Stimulated activated memory B cell treated with anti-CD40 and anti-IgM and Interleukin-4, amounts not matched to agents 10 μg/mL and 1 μg/mL and 100 μg/mL, for 72 hours (primary cell): ENCODE measurements around the gene FGF6.
"Not testable (repeated sequence)": the region's sequence is repeated elsewhere in the genome, so short reads cannot be mapped to it uniquely, and the experiment has no call there.

Source experiments
- ATAC-seq: fragments of 150-1000 bp; cut with Tn5 transposase; 2 replicates; pipeline ENCODE4 v1.10.0; 2021
- H3K27ac Mint-ChIP-seq: one replicate; pipeline ENCODE4 v1.8.0; 2022; ENCODE audit warnings: mild to moderate bottlenecking, mixed read lengths
- H3K27me3 Mint-ChIP-seq: one replicate; pipeline ENCODE4 v1.8.0; 2022; ENCODE audit warnings: mixed read lengths
- H3K36me3 Mint-ChIP-seq: one replicate; pipeline ENCODE4 v1.8.0; 2022; ENCODE audit warnings: mixed read lengths
- H3K4me1 Mint-ChIP-seq: one replicate; pipeline ENCODE4 v1.8.0; 2022; ENCODE audit warnings: mixed read lengths
- H3K4me3 Mint-ChIP-seq: one replicate; pipeline ENCODE4 v1.8.0; 2022; ENCODE audit warnings: mild to moderate bottlenecking, moderate library complexity, mixed read lengths
- H3K9me3 Mint-ChIP-seq: one replicate; pipeline ENCODE4 v1.8.0; 2022; ENCODE audit warnings: mixed read lengths

FGF6 gene

GRCh38 chr12:4417455-4417854 is 28.2 kb downstream of the FGF6 start:
- H3K4me1 Mint-ChIP-seq, result peaks cover 12% of the 10 kb centered on the region
- peaks cover 55% of the 10 kb centered on the region for H3K27me3 Mint-ChIP-seq
- no peak overlapping the region for H3K4me3 Mint-ChIP-seq
- H3K36me3 Mint-ChIP-seq, result no peaks in the 10 kb centered on the region
- ATAC-seq, result no peak
- H3K27ac Mint-ChIP-seq, result no peak overlapping the region
- H3K9me3 Mint-ChIP-seq, result no peaks in the 10 kb centered on the region

DNA sequence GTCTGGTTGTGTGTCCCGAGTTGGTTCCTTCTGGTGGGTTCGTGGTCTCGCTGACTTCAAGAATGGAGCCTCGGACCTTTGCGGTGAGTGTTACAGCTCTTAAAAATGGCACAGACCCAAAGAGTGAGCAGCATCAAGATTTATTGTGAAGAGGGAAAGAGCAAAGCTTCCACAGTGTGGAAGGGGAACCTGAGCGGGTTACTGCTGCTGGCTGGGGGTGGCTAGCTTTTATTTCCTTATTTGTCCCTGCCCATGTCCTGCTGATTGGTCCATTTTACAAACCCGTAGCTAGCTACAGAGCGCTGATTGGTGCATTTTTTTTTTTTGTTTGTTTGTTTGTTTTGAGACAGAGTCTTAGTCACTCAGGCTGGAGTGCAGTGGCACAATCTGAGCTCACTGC is 29.3 kb downstream of the FGF6 start:
- H3K27me3 Mint-ChIP-seq, result peaks cover 65% of the 10 kb centered on the region
- H3K4me3 Mint-ChIP-seq, result no peak overlapping the region
- ATAC-seq, result no peak
- no peaks in the 10 kb centered on the region for H3K36me3 Mint-ChIP-seq
- no peak overlapping the region for H3K27ac Mint-ChIP-seq
- peaks cover 7% of the 10 kb centered on the region for H3K4me1 Mint-ChIP-seq
- H3K9me3 Mint-ChIP-seq, result no peaks in the 10 kb centered on the region

DNA sequence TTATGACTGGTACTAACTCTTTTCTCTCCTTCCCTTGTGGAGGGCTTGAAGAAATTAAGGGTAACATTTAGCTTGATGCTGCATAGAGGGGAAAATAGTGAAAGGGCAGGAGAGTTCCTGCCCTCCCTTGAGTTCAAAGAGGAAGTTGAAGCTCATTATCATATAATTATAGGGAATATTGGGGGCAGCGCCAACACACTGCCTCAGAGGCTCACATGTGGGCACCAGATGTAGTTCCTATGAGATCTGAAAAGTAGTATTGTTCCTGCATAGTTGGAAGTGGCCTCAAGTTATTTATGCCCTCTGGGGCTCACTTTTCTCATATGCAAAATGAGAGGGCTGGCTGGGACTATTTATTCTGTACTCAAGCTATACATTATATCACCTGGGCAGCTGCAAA is 33.1 kb downstream of the FGF6 start:
- H3K4me3 Mint-ChIP-seq, result no peak overlapping the region
- ATAC-seq, result no peak
- H3K4me1 Mint-ChIP-seq, result peaks cover 6% of the 10 kb centered on the region
- H3K27ac Mint-ChIP-seq, result no peak overlapping the region
- no peaks in the 10 kb centered on the region for H3K36me3 Mint-ChIP-seq
- peaks cover 55% of the 10 kb centered on the region for H3K27me3 Mint-ChIP-seq
- no peaks in the 10 kb centered on the region for H3K9me3 Mint-ChIP-seq

GRCh38 chr12:4412056-4412455 is 33.6 kb downstream of the FGF6 start:
- H3K9me3 Mint-ChIP-seq, result no peaks in the 10 kb centered on the region
- H3K4me3 Mint-ChIP-seq, result no peak overlapping the region
- ATAC-seq, result no peak
- H3K27ac Mint-ChIP-seq, result no peak overlapping the region
- peaks cover 6% of the 10 kb centered on the region for H3K4me1 Mint-ChIP-seq
- peaks cover 51% of the 10 kb centered on the region for H3K27me3 Mint-ChIP-seq
- no peaks in the 10 kb centered on the region for H3K36me3 Mint-ChIP-seq

DNA sequence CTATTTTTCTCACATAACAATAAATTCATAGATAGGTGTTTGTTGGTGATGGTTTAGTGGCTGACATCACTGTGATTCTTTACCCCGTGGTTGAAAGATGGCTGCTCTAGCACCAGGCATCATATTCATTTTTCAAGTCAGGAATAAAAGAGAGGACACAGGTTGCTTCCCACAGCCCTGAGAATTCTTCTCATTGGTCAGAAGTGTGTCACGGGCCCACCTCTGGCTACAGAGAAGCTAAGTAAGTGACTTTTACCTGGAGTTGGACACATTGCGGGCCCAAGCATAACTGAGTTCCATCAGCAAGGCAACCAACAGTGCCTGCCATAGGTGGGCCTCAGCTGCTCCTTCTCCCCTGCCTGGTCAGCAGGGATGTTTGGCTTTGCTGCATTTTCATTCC is 38.5 kb downstream of the FGF6 start:
- Mint-ChIP-seq H3K27ac (no peak overlapping the region), H3K36me3 (no peaks in the 10 kb centered on the region), H3K27me3 (peaks cover 25% of the 10 kb centered on the region), H3K9me3 (no peaks in the 10 kb centered on the region), H3K4me1 (no peaks in the 10 kb centered on the region), H3K4me3 (no peak overlapping the region)
- no peak for ATAC-seq

DNA sequence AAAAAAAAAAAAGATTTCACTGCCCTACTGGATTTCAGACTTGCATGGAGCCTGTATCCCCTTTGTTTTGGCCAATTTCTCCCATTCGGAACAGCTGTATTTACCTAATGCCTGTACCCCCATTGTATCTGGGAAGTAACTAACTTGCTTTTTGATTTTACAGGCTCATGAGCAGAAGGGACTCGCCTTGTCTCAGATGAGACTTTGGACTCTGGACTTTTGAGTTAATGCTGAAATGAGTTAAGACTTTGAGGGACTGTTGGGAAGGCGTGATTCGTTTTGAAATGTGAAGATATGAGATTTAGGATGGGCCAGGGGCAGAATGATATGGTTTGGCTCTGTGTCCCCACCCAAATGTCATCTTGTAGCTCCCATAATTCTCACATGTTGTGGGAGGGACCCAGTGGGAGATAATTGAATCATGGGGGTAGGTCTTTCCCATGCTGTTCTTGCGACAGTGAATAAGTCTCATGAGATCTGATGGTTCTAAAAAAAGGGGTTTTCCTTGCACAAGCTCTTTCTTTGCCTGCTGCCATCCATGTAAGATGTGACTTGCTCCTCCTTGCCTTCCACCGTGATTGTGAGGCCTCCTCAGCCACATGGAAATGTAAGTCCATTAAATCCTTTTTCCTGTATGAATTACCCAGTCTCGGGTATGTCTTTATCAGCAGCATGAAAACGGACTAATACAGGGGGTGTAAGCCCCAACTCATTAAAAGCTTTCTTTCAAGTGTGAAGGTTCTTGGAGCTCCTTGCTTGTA is 40.6 kb downstream of the FGF6 start:
- peaks cover 25% of the 10 kb centered on the region for H3K27me3 Mint-ChIP-seq
- H3K27ac Mint-ChIP-seq, H3K36me3 Mint-ChIP-seq, ATAC-seq, H3K4me1 Mint-ChIP-seq, H3K4me3 Mint-ChIP-seq, H3K9me3 Mint-ChIP-seq: not testable (repeated sequence)

- ATAC-seq, result no peak
- H3K4me3 Mint-ChIP-seq, result no peak overlapping the region
- no peak overlapping the region for H3K27ac Mint-ChIP-seq
- H3K27me3 Mint-ChIP-seq, result peaks cover 25% of the 10 kb centered on the region
- peaks cover 6% of the 10 kb centered on the region for H3K4me1 Mint-ChIP-seq
- H3K9me3 Mint-ChIP-seq, result no peaks in the 10 kb centered on the region
- no peaks in the 10 kb centered on the region for H3K36me3 Mint-ChIP-seq
Observed at GRCh38 chr12:4402996-4403395, 42.6 kb downstream of the FGF6 start.

- Mint-ChIP-seq H3K36me3 (no peaks in the 10 kb centered on the region), H3K9me3 (no peaks in the 10 kb centered on the region), H3K4me1 (peaks cover 6% of the 10 kb centered on the region), H3K27ac (no peak overlapping the region), H3K4me3 (no peak overlapping the region), H3K27me3 (peaks cover 28% of the 10 kb centered on the region)
- no peak for ATAC-seq
Observed at GRCh38 chr12:4401117-4401516, 44.5 kb downstream of the FGF6 start.

- Mint-ChIP-seq H3K9me3 (no peaks in the 10 kb centered on the region), H3K4me3 (no peak overlapping the region), H3K36me3 (no peaks in the 10 kb centered on the region), H3K4me1 (peaks cover 6% of the 10 kb centered on the region), H3K27me3 (peaks cover 56% of the 10 kb centered on the region), H3K27ac (no peak overlapping the region)
- no peak for ATAC-seq
Observed at GRCh38 chr12:4395818-4396217, 49.8 kb downstream of the FGF6 start.

DNA sequence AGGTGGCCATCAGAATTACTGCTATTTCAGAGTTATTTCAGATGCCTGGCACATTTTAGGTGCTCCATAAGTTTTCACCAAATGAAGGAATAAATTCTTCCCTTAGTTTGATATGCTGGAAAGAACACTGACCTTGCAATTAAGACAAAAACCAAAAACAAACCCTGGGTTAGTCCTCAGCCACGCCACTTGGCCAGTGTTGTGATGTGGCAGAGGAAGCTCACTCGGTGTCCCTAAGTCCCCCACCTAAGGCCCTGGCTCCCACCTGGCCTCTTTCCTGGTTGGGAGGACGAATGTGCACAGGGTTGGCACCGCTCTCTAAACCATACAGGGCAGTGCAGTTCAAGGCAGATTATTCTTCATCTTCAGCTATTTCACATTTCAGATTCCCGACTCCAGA is 52.4 kb downstream of the FGF6 start:
- Mint-ChIP-seq H3K27ac (no peak overlapping the region), H3K4me3 (no peak overlapping the region), H3K4me1 (no peaks in the 10 kb centered on the region), H3K36me3 (no peaks in the 10 kb centered on the region), H3K9me3 (no peaks in the 10 kb centered on the region), H3K27me3 (peaks cover 51% of the 10 kb centered on the region)
- no peak for ATAC-seq

DNA sequence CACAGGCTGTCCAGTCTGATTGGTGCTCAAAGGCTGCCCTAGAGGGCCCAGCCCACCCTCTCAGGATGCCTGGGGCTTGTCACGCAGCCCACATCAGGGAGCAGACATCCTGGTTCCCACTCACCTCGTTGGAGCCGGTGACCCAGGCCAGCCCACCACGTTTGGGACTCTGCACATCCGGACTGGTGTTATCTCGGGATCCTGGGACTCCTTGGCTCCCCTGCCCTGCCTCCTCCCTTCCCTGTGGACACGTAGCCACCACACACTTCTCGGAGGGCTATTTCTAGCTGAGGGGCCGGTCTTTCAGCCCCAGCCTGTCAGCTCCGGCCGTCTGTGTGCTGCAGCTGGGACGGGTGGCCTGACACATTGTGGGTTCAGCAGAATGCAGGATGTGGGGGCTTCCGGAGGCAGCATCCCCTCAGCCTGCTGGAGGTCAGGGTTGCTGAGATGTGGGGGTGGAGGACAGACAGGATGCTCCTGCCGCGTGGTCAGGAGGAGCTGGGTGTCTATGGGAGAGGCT is 53.3 kb downstream of the FGF6 start:
- Mint-ChIP-seq H3K4me3 (no peak overlapping the region), H3K9me3 (no peaks in the 10 kb centered on the region), H3K4me1 (no peaks in the 10 kb centered on the region), H3K27ac (no peak overlapping the region), H3K27me3 (peaks cover 51% of the 10 kb centered on the region), H3K36me3 (no peaks in the 10 kb centered on the region)
- ATAC-seq, result no peak

DNA sequence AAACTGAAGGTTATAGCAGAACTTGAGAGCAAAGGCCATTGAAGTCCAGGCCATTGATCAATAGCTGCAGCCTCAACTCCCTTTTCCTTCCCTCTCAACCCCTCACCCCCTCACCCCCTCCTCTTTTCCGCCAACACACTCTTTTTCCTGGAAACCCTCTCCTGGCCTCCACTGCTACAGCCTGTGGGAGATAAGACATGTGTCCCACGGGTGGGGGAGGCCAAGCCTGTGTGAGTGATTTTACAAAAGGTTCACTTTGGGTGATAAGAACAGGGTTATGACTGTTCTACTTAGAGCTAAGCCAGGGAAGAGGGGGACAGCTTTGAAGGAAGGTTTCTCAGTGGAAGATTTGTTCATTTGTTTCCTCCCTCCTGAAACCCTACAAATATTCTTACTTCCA is 57.0 kb downstream of the FGF6 start:
- H3K4me1 Mint-ChIP-seq, result no peaks in the 10 kb centered on the region
- no peaks in the 10 kb centered on the region for H3K36me3 Mint-ChIP-seq
- no peak for ATAC-seq
- no peaks in the 10 kb centered on the region for H3K9me3 Mint-ChIP-seq
- H3K4me3 Mint-ChIP-seq, result no peak overlapping the region
- H3K27me3 Mint-ChIP-seq, result peaks cover 33% of the 10 kb centered on the region
- no peak overlapping the region for H3K27ac Mint-ChIP-seq

DNA sequence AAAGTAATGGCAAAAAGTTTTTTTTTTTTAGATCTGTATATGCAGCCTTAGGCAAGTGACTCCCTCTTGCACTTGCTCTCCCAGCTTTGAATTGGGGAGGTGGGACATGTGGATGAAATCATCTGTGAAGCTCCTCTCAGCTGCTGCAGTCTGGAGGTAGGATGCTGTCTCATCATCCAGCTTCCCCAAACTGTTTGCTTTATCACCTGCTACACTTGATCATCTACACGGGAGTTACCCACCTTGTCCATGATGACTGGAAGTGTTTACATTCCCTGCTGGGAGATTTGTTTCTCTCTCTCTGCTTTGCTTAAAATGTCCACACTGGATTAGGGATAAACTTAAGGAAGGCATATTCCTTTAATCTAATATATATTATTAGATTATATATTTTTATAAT is 57.6 kb downstream of the FGF6 start:
- no peak for ATAC-seq
- Mint-ChIP-seq H3K36me3 (no peaks in the 10 kb centered on the region), H3K9me3 (no peaks in the 10 kb centered on the region), H3K4me1 (no peaks in the 10 kb centered on the region), H3K4me3 (no peak overlapping the region), H3K27me3 (peaks cover 27% of the 10 kb centered on the region), H3K27ac (no peak overlapping the region)

- no peaks in the 10 kb centered on the region for H3K9me3 Mint-ChIP-seq
- H3K27ac Mint-ChIP-seq, result no peak overlapping the region
- no peak overlapping the region for H3K4me3 Mint-ChIP-seq
- no peaks in the 10 kb centered on the region for H3K36me3 Mint-ChIP-seq
- no peak for ATAC-seq
- peaks cover 24% of the 10 kb centered on the region for H3K27me3 Mint-ChIP-seq
- H3K4me1 Mint-ChIP-seq, result no peaks in the 10 kb centered on the region
Observed at GRCh38 chr12:4387607-4388006, 58.0 kb downstream of the FGF6 start.

GRCh38 chr12:4386801-4387200 is 58.8 kb downstream of the FGF6 start:
- Mint-ChIP-seq H3K4me3 (no peak overlapping the region), H3K4me1 (no peaks in the 10 kb centered on the region), H3K9me3 (no peaks in the 10 kb centered on the region), H3K27ac (no peak overlapping the region), H3K36me3 (no peaks in the 10 kb centered on the region), H3K27me3 (peaks cover 24% of the 10 kb centered on the region)
- no peak for ATAC-seq
